Amniotic stem cell (primary cell): ENCODE measurements around the gene PHF2.

Experiments used
- DNase-seq: peaks from one replicate; lab custom pipeline; 2025; lab: John Stamatoyannopoulos, UW

Gene PHF2

GRCh38 chr9:93601063-93601462 is 24.7 kb downstream of the PHF2 start:
- no peak for DNase-seq

- no peak for DNase-seq
Observed at GRCh38 chr9:93601666-93602065, 25.3 kb downstream of the PHF2 start.

GRCh38 chr9:93603011-93603410 is 26.6 kb downstream of the PHF2 start:
- no peak for DNase-seq

DNA sequence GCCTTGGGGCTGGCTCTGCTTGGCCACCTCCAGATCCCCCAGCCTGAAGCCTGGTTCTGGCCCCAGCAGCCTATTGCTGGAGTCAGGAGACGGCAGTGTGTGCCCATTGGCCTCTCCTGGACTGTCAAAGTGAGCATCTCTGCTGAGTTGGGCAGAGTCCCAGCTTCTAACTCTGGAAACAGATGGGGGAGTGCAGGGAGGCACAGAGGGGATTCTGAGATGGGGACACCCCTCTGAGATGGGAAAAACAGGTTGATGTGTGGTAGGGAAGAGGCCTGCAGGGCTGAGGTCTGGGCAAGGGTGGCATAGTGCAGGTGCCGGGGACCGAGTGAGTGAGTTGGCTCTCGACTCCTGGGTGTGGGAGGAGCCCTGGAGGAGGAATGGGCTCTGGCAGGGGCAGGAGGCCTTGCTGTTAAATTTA is 27.5 kb downstream of the PHF2 start:
- DNase-seq, result no peak

DNA sequence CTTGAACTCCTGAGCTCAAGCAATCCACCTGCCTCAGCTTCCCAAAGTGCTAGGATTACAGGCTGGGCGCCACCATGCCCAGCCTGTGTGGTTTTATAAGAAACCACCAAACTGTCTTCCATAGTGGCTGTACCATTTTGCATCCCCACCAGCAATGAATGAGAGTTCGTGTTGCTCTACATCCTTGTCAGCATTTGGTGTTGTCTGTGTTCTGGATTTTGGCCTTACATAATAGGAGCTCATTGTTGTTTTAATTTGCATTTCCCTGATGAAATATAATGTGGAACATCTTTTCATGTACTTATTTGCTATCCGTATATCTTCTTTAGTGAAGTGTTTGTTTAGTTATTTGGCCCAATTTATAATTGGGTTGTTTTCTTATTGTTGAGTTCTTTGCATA is 29.8 kb downstream of the PHF2 start:
- DNase-seq, result no peak

DNA sequence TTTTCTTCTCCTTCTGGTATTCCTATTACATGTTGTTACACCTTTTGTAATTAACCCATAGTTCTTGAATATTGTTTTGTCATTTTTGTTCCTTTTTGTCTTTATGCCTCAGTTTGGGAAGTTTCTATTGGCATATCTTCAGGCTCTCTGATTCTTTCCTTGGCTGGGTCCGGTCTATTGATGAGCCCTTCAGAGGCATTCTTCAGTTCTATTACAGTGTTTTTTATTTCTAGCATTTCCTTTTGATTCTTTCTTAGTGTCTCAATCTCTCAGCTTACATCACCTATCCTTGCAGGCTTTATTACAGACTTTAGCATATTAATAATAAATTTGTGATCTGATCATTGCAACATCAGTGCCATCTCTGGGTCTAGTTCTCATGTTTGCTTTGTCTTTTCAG is 33.8 kb downstream of the PHF2 start:
- DNase-seq, result no peak

GRCh38 chr9:93612052-93612795 is 35.8 kb downstream of the PHF2 start:
- DNase-seq, result no peak

GRCh38 chr9:93612796-93613154 is 36.4 kb downstream of the PHF2 start:
- no peak for DNase-seq

DNA sequence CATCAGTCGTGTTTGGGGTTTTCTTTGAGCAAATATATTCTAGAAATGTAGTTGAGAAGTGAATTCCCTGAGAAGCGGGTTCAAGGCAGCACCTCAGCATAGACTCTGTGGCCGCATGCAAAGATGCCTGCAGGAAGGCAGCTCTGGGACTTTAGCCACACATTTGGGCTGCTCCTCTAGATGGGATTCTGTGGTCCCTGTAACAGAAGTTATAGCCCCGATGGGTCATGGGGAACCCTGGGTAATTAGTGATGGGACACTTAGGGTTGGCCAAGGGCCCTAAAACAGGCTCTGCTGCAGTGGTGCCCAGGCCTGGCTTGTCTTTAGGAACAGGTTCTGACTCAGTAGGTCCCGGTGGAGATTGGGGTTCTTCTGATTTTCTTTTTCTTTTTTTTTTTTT is 36.8 kb downstream of the PHF2 start:
- no peak for DNase-seq

GRCh38 chr9:93613791-93614190 is 37.4 kb downstream of the PHF2 start:
- DNase-seq, result no peak

GRCh38 chr9:93614830-93615468 is 38.6 kb downstream of the PHF2 start:
- no peak for DNase-seq

- DNase-seq, result no peak
Observed at GRCh38 chr9:93616044-93616443, 39.7 kb downstream of the PHF2 start.

GRCh38 chr9:93617273-93617672 is 40.9 kb downstream of the PHF2 start:
- DNase-seq, result no peak

GRCh38 chr9:93619272-93619775 is 42.9 kb downstream of the PHF2 start:
- no peak for DNase-seq

GRCh38 chr9:93620041-93620506 is 43.7 kb downstream of the PHF2 start:
- no peak for DNase-seq

DNA sequence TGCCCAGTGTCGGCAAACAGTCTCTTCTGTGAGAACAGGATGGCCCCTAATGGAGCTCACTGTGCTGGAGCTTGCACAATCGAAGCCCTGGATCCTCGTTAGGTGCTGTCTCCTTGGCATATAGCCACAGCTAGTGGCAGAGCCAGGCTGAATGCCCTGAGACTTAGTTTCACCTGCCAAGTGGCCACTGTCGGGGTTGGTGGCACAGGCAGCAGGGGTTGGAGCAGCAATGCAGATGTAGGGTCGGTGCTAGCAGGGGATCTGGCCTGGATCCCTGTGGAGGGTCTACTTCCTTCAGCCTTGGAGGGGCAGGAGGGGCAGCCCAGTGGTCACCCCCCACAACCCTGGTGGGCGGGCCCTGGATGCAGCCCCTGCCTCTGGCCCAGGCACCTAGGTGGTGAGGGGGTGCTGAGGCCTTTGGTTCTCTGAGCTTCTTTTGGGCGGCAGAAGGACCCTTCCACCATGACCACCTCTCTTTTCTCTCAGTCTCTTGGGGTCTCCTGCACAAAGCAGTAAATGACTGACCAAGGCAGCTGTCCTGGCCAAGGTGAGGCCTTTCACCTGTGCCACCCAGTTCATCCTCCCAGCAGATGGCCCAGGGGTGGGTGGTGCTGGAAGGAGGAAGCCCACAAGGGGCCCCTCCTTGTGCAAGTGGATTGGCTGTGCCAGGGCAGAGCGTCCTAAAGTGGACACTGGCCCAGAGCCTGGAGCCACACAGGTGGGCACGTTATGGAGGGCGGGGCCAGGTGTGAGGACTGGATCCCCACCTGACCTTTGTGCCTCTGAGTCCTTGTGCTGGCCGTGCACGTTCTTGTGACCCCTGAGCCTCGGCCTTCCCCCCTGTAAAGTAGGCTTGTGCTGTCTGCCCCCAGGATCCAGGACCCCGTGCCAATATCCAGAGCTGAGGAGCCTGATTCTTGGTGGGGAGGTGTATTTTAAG is 44.8 kb downstream of the PHF2 start:
- DNase-seq, result no peak

DNA sequence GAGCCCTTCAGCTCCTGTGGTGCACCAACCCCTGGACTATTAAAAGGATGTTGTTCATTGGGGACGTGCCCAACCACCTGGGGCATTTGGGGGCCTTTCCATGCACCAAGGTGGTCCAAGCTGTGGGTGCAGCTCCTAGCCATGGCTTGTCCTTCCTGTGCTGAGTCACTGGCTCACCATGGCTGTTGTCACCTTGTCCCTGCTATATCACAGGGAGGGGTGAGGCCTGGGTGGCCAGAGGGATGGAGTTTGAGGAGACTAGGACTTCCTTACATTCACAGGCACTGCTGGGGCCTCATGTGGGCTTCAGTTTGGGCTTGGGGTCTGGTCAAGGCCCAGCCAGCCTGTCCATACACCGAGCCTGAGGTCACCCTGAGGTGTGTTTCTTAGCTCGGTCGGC is 45.5 kb downstream of the PHF2 start:
- DNase-seq, result no peak

- no peak for DNase-seq
Observed at GRCh38 chr9:93622691-93623090, 46.3 kb downstream of the PHF2 start.

GRCh38 chr9:93623753-93624152 is 47.4 kb downstream of the PHF2 start:
- no peak for DNase-seq

- no peak for DNase-seq
Observed at GRCh38 chr9:93624431-93624834, 48.0 kb downstream of the PHF2 start.

- no peak for DNase-seq
Observed at GRCh38 chr9:93624977-93625376, 48.6 kb downstream of the PHF2 start.

GRCh38 chr9:93629920-93630319 is 53.5 kb downstream of the PHF2 start:
- no peak for DNase-seq
